GM10248 (cell line): Measurements from ENCODE around the gene ATP7A.
"Not testable (repeated sequence)": the region's sequence is repeated elsewhere in the genome, so short reads cannot be mapped to it uniquely, and the experiment has no call there.

Source experiments
- CTCF ChIA-PET: fragments of 300-600 bp; sonication (Branson Sonifier 250); formaldehyde crosslinking; extraction: SDS; loops from one replicate; lab custom pipeline; 2021; ENCODE audit warnings: antibody characterized with exemption; lab: Yijun Ruan, JAX
- POLR2A ChIA-PET: fragments of 350-650 bp; sonication (Branson Sonifier 250); formaldehyde crosslinking; extraction: SDS; loops from one replicate; lab custom pipeline; 2020; ENCODE audit warnings: antibody characterized with exemption; lab: Yijun Ruan, JAX
- DNase-seq: peaks from one replicate; pipeline ENCODE4 v3.0.0; 2012; ENCODE audit errors: extremely low spot score
- TF ChIP-seq, protein P1 (sequence below): IDR thresholded peaks from 2 replicates; pipeline ENCODE4 v1.5.1; 2012; ENCODE audit warnings: mild to moderate bottlenecking, low read depth; ENCODE audit errors: extremely low read depth, missing control alignments, control extremely low read depth

The ATP7A gene

DNA sequence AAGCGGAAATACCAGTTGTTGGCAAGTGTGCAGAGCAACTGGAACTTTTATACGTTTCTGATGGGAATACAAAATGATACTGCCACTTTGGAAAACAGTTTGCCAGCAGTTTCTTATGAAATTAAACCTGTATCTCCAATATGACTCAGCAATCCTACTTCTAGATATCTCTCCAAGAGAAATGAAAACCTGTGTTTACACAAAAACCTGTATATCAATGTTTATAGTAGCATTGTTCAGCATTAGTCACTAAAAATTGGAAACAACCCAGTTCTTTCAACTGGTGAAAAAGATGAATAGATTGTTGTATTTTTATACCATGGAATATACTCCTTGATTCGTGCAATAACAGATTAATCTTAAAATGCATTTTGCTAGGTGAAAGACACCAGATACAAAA is 26.8 kb downstream of the ATP7A start:
- POLR2A ChIA-PET = no interaction called here
- TF ChIP-seq, protein P1, sequence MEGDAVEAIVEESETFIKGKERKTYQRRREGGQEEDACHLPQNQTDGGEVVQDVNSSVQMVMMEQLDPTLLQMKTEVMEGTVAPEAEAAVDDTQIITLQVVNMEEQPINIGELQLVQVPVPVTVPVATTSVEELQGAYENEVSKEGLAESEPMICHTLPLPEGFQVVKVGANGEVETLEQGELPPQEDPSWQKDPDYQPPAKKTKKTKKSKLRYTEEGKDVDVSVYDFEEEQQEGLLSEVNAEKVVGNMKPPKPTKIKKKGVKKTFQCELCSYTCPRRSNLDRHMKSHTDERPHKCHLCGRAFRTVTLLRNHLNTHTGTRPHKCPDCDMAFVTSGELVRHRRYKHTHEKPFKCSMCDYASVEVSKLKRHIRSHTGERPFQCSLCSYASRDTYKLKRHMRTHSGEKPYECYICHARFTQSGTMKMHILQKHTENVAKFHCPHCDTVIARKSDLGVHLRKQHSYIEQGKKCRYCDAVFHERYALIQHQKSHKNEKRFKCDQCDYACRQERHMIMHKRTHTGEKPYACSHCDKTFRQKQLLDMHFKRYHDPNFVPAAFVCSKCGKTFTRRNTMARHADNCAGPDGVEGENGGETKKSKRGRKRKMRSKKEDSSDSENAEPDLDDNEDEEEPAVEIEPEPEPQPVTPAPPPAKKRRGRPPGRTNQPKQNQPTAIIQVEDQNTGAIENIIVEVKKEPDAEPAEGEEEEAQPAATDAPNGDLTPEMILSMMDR = no peak
- CTCF ChIA-PET = no interaction called here
- DNase-seq = no peak

GRCh38 chrX:77938083-77938680 is 27.7 kb downstream of the ATP7A start:
- TF ChIP-seq, protein P1 = no peak
- no peak for DNase-seq
- POLR2A ChIA-PET = no interaction called here
- CTCF ChIA-PET = no interaction called here

DNA sequence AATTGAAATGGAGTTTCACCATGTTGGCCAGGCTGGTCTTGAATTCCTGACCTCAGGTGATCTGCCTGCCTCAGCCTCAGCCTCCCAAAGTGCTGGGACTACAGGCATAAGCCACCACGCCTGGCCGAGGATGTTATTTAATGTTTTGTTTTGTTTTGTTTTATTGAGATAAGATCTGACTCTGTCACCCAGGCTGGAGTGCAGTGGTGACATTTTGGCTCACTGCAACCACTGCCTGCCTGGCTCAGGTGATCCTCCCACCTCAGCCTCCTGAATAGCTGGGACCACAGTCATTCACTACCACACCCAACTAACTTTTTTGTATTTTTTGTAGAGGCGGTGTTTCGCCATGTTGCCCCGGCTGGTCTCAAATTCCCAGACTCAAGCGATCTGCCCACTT is 34.5 kb downstream of the ATP7A start:
- POLR2A ChIA-PET = interaction anchor here (0.6 to 0.7 kb wide), 2 partner anchors 89 to 270 kb away, joined by 3 read pairs; no protein-coding TSS in a partner anchor
- CTCF ChIA-PET, DNase-seq: not testable (repeated sequence)

GRCh38 chrX:77945910-77946545 is 35.5 kb downstream of the ATP7A start:
- DNase-seq = no peak
- ChIA-PET CTCF (no interaction called here), POLR2A (interaction anchor here (0.7 kb wide), 1 partner anchor 271 kb away, joined by 3 read pairs; no protein-coding TSS in a partner anchor)
- TF ChIP-seq, protein P1 = no peak

DNA sequence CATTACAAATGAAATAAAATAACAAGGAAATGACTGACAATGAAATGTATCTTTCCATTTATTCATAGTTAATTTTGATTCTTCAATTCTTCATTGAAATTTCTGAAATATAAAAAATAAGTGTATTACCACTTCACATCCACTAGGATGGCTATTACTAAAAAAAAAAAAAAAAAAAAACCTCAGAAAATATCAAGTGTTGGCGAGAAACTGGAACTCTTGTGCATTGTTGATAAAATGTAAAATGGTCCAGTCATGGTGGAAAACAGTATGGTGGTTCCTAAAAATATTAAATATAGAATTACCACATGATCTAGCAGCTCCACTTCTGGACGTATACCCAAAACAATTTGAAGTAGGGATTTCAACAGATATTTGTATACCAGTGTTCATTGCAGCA is 36.1 kb downstream of the ATP7A start:
- TF ChIP-seq, protein P1 = no peak
- ChIA-PET POLR2A (no interaction called here), CTCF (no interaction called here)
- DNase-seq = no peak

DNA sequence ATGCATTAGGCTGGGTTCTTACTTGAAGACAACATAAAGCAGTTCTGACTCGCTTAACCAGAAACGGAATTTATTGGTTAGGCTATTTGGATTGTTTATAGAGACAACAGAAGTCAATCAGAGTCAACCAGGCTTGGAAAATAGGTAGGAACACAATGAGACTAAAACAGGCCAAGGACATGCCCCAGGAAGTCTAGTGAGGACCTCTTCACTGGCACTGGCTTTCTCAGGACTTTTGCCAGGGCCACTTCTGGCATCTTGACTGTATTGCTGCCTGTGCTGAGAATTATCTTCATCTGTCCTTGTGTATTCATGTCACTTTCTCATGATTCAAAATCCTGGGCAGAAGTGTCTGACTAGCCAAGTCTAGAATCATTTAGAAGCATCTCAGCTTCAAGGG is 39.3 kb downstream of the ATP7A start:
- TF ChIP-seq, protein P1 = no peak
- DNase-seq = no peak
- ChIA-PET CTCF (no interaction called here), POLR2A (no interaction called here)

DNA sequence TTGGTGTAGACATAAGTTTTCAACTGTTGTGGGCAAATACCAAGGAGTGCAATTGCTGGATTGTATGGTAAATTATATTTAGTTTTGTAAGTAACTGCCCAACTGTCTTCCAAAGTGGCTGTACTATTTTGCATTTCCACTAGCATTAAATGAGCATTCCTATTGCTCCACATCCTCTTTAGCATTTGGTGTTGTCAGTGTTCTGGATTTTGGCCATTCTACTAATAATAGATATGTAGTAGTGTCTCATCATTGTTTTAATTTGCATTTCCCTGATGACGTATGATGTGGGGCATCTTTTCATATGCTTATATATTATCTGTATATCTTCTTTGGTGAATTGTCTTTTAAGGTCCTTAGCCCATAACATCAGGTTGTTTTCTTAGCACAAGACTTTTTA is 41.7 kb downstream of the ATP7A start:
- no peak for DNase-seq
- ChIA-PET POLR2A (no interaction called here), CTCF (no interaction called here)
- TF ChIP-seq, protein P1 = no peak
